IMR-90 (cell line): ENCODE results near the gene LGI1. TPM values are rescaled to one million over a fixed set of nuclear protein-coding genes. Genes with fewer than 3 reads are reported as not detected.

Experiments used
- ATAC-seq: fragments of 200-7000 bp; cut with Tn5 transposase; 2 replicates; pipeline ENCODE4 v1.9.1; 2020; ENCODE audit warnings: low read depth, mild to moderate bottlenecking, moderate library complexity
- BruUV-seq: library from RNA; stranded (reverse); fragments of 400-500 nt; replicated peaks from 2 replicates; lab custom pipeline; 2021; lab: Mats Ljungman, UMichigan
- CTCF ChIA-PET: fragments of 300-600 bp; formaldehyde crosslinking; extraction: SDS; loops from one replicate; lab custom pipeline; 2021; ENCODE audit warnings: antibody characterized with exemption; lab: Yijun Ruan, JAX
- POLR2A ChIA-PET: fragments of 300-600 bp; sonication (Branson Sonifier 250); formaldehyde crosslinking; loops from one replicate; lab custom pipeline; 2022; ENCODE audit warnings: antibody characterized with exemption; ENCODE audit not compliant: unreplicated experiment; lab: Charles Lee
- DNase-seq: peaks from one replicate; pipeline ENCODE4 v3.0.0; 2013
- H2AFZ ChIP-seq: replicated peaks from 2 replicates; pipeline ENCODE3; 2013; ENCODE audit warnings: low read length, mild to moderate bottlenecking; ENCODE audit not compliant: poor library complexity
- H2AK5ac ChIP-seq: 2 replicates; pipeline ENCODE4 v1.6.1; 2013; ENCODE audit warnings: low read depth, low read length, inconsistent platforms
- H2AK9ac ChIP-seq: replicated peaks from 2 replicates; pipeline ENCODE3; 2013; ENCODE audit warnings: mild to moderate bottlenecking, low read depth, low read length, moderate library complexity; ENCODE audit not compliant: poor library complexity
- H2BK120ac ChIP-seq: 2 replicates; pipeline ENCODE4 v1.6.1; 2013; ENCODE audit warnings: low read depth, low read length, inconsistent platforms
- H2BK15ac ChIP-seq: 3 replicates; pipeline ENCODE4 v1.6.1; 2013; ENCODE audit warnings: low read depth, low read length, inconsistent platforms
- H2BK20ac ChIP-seq: 2 replicates; pipeline ENCODE4 v1.6.1; 2013; ENCODE audit warnings: low read depth, mild to moderate bottlenecking, inconsistent platforms, low read length, moderate library complexity
- H2BK5ac ChIP-seq: 2 replicates; pipeline ENCODE4 v1.6.1; 2013; ENCODE audit warnings: mild to moderate bottlenecking, low read depth, low read length, inconsistent platforms; ENCODE audit not compliant: poor library complexity, severe bottlenecking
- H3K14ac ChIP-seq: replicated peaks from 2 replicates; pipeline ENCODE4 v1.6.1; 2013; ENCODE audit warnings: low read depth, low read length, inconsistent platforms
- H3K18ac ChIP-seq: 2 replicates; pipeline ENCODE4 v1.6.1; 2013; ENCODE audit warnings: low read depth, low read length, control low read depth
- H3K23ac ChIP-seq: 2 replicates; pipeline ENCODE4 v1.6.1; 2013; ENCODE audit warnings: low read depth, low read length, inconsistent platforms
- H3K27ac ChIP-seq: 2 replicates; pipeline ENCODE4 v1.5.1; 2013; ENCODE audit warnings: mild to moderate bottlenecking, control low read depth, low read length; ENCODE audit not compliant: insufficient read depth
- H3K27me3 ChIP-seq: 2 replicates; pipeline ENCODE4 v1.6.1; 2013; ENCODE audit warnings: low read length; ENCODE audit not compliant: control insufficient read depth, insufficient read depth
- H3K36me3 ChIP-seq: 2 replicates; pipeline ENCODE4 v1.6.1; 2013; ENCODE audit warnings: low read length, mixed read lengths; ENCODE audit not compliant: control insufficient read depth, insufficient read depth
- H3K4ac ChIP-seq: 2 replicates; pipeline ENCODE4 v1.6.1; 2013; ENCODE audit warnings: low read depth, low read length, inconsistent platforms
- H3K4me1 ChIP-seq: 2 replicates; pipeline ENCODE4 v1.6.1; 2013; ENCODE audit warnings: low read length, mixed read lengths; ENCODE audit not compliant: control insufficient read depth, insufficient read depth
- H3K4me2 ChIP-seq: 2 replicates; pipeline ENCODE4 v1.6.1; 2013; ENCODE audit warnings: low read depth, mild to moderate bottlenecking, control low read depth, low read length, moderate library complexity
- H3K4me3 ChIP-seq: 2 replicates; pipeline ENCODE4 v1.5.1; 2013; ENCODE audit warnings: low read depth, mild to moderate bottlenecking, control low read depth, low read length, moderate library complexity; ENCODE audit not compliant: insufficient read depth
- H3K56ac ChIP-seq: 2 replicates; pipeline ENCODE4 v1.6.1; 2013; ENCODE audit warnings: low read length, inconsistent platforms; ENCODE audit not compliant: insufficient read depth; ENCODE audit errors: extremely low read depth
- H3K79me1 ChIP-seq, 2 experiments: 2 replicates each; pipeline ENCODE4 v1.6.1; 2013; ENCODE audit warnings: low read length in 2 of 2, inconsistent platforms in 1 of 2, low read depth in 1 of 2
- H3K9ac ChIP-seq: 2 replicates; pipeline ENCODE4 v1.6.1; 2013; ENCODE audit warnings: low read depth, low read length, control low read depth
- H3K9me1 ChIP-seq: 2 replicates; pipeline ENCODE4 v1.6.1; 2013; ENCODE audit warnings: low read length, inconsistent platforms; ENCODE audit not compliant: insufficient read depth
- H3K9me3 ChIP-seq: 2 replicates; pipeline ENCODE4 v1.6.1; 2013; ENCODE audit warnings: low read length; ENCODE audit not compliant: control insufficient read depth, insufficient read depth
- H4K20me1 ChIP-seq: 2 replicates; pipeline ENCODE4 v1.6.1; 2013; ENCODE audit warnings: low read length, inconsistent platforms; ENCODE audit not compliant: insufficient read depth
- H4K5ac ChIP-seq: 2 replicates; pipeline ENCODE4 v1.6.1; 2013; ENCODE audit warnings: mild to moderate bottlenecking, low read depth, low read length, control low read depth
- H4K8ac ChIP-seq, 2 experiments: 2 replicates each; pipeline ENCODE4 v1.6.1; 2013; ENCODE audit warnings: low read depth in 2 of 2, low read length in 2 of 2, control low read depth in 1 of 2, inconsistent platforms in 1 of 2
- H4K91ac ChIP-seq: 2 replicates; pipeline ENCODE4 v1.6.1; 2013; ENCODE audit warnings: low read depth, low read length, inconsistent platforms; ENCODE audit not compliant: insufficient read depth
- BHLHE40 ChIP-seq: fragments of 150-350 bp; IDR thresholded peaks from 2 replicates; pipeline ENCODE4 v1.6.1; 2016; ENCODE audit warnings: mild to moderate bottlenecking, low read depth, low read length
- CEBPB ChIP-seq: IDR thresholded peaks from 2 replicates; pipeline ENCODE4 v1.6.1; 2012; ENCODE audit warnings: low read depth, low read length, improper control_type of control experiment
- CHD1 ChIP-seq: IDR thresholded peaks from 2 replicates; pipeline ENCODE4 v1.6.1; 2012; ENCODE audit warnings: low read depth, low read length, improper control_type of control experiment
- CTCF ChIP-seq: conservative IDR thresholded peaks from 2 replicates; pipeline ENCODE4 v1.5.1; 2012; ENCODE audit warnings: mild to moderate bottlenecking, low read depth, low read length, improper control_type of control experiment
- FOS ChIP-seq: fragments of 150-350 bp; IDR thresholded peaks from 2 replicates; pipeline ENCODE4 v1.6.1; 2016; ENCODE audit warnings: low read depth, low read length
- MAFK ChIP-seq: IDR thresholded peaks from 2 replicates; pipeline ENCODE4 v1.6.1; 2012; ENCODE audit warnings: low read depth, low read length, improper control_type of control experiment
- MAZ ChIP-seq: IDR thresholded peaks from 2 replicates; pipeline ENCODE4 v1.6.1; 2012; ENCODE audit warnings: low read depth, mild to moderate bottlenecking, low read length, improper control_type of control experiment, moderate library complexity, borderline replicate concordance
- MXI1 ChIP-seq: IDR thresholded peaks from 2 replicates; pipeline ENCODE4 v1.6.1; 2012; ENCODE audit warnings: low read depth, mild to moderate bottlenecking, low read length, moderate library complexity, borderline replicate concordance
- NFE2L2 ChIP-seq: fragments of 150-350 bp; IDR thresholded peaks from 2 replicates; pipeline ENCODE4 v1.6.1; 2016; ENCODE audit warnings: low read depth, mild to moderate bottlenecking, low read length
- POLR2A ChIP-seq: IDR thresholded peaks from 2 replicates; pipeline ENCODE4 v1.6.1; 2012; ENCODE audit warnings: mild to moderate bottlenecking, low read depth, low read length
- RAD21 ChIP-seq: IDR thresholded peaks from 2 replicates; pipeline ENCODE4 v1.6.1; 2012; ENCODE audit warnings: low read length, improper control_type of control experiment
- RCOR1 ChIP-seq: IDR thresholded peaks from 2 replicates; pipeline ENCODE4 v1.6.1; 2012; ENCODE audit warnings: mild to moderate bottlenecking, low read length, improper control_type of control experiment; ENCODE audit not compliant: insufficient replicate concordance
- RFX5 ChIP-seq: IDR thresholded peaks from 2 replicates; pipeline ENCODE4 v1.8.0; 2012; ENCODE audit warnings: low read depth, mild to moderate bottlenecking, low read length, moderate library complexity
- SMC3 ChIP-seq: fragments of 150-350 bp; IDR thresholded peaks from 2 replicates; pipeline ENCODE4 v1.6.1; 2016; ENCODE audit warnings: low read depth, mild to moderate bottlenecking, antibody characterized with exemption, low read length, moderate library complexity
- USF2 ChIP-seq: fragments of 150-350 bp; IDR thresholded peaks from 2 replicates; pipeline ENCODE4 v1.6.1; 2017; ENCODE audit warnings: mild to moderate bottlenecking, antibody characterized with exemption, low read length, low read depth
- WGBS, 2 experiments: methylation state at CpG; one replicate each; pipeline versions ENCODE4 v1.1.5 to v1.1.7; 2013; ENCODE audit warnings: missing lambda C conversion rate in 2 of 2; ENCODE audit not compliant: insufficient read length in 1 of 2; ENCODE audit errors: extremely low coverage in 2 of 2; 5-methylcytosine and 5-hydroxymethylcytosine counted together
- dilution Hi-C: fragments of 300-500 bp; cut with HindIII; formaldehyde crosslinking; loops from one replicate; pipeline ENCODE4 v1.14.3; 2018; ENCODE audit warnings: low sequenced_read_pairs; ENCODE audit not compliant: unreplicated experiment
- in situ Hi-C: fragments of 300-500 bp; cut with MboI; formaldehyde crosslinking; loops from 3 replicates; pipeline ENCODE4 v1.14.3; 2019; ENCODE audit warnings: low sequenced_read_pairs, inconsistent platforms, mixed read lengths
- intact Hi-C: fragments of 100-400 bp; cut with micrococcal nuclease; formaldehyde crosslinking; loops from 2 replicates; pipeline ENCODE4 v1.10.0; 2022
- polyA plus RNA-seq, 3 experiments: library from polyadenylated mRNA; depleted of rRNA; stranded (reverse); fragments of >200 nt; gene quantifications; 2 replicates each; pipeline ENCODE4 v1.2.3, GENCODE V29; 2012; ENCODE audit warnings: low replicate concordance in 1 of 3
- total RNA-seq: library from RNA; depleted of rRNA; stranded (reverse); fragments of >200 nt; gene quantifications from 2 replicates; pipeline ENCODE4 v1.2.3, GENCODE V29; 2012
- TF ChIP-seq, protein P1 (sequence below): fragments of 150-350 bp; IDR thresholded peaks from 2 replicates; pipeline ENCODE4 v1.6.1; 2016; ENCODE audit warnings: low read depth, mild to moderate bottlenecking, low read length, moderate library complexity, borderline replicate concordance

Gene LGI1
- total and polyA plus RNA-seq, 2 of the 4 experiments (the other 2 are of a cell fraction), result not detected

DNA sequence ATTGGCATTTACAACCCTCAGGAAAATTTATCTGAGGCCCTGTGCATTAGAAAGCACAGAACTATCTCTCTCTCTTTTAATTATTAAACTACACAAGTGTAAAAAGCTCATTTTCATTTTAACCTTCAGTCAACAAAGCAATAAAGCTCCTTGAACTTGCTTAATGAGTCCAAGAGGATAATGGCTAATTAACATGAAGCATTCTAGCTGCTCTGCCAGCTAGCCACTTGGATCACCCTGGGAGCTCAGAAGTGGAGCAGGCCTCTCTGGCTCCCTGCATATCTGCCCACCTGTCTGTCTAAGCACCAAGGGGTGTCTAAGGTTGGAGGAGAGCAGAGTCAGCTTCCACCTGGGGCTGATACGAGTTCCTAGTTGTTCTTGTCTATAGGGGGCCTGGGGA is 80.1 kb downstream of the LGI1 start:
- Histone ChIP-seq H2AK5ac (no peak overlapping the region), H2AK9ac (no peak overlapping the region), H3K9me1 (no peaks in the 10 kb centered on the region), H3K27ac (no peak overlapping the region), H3K27me3 (peaks cover 13% of the 10 kb centered on the region), H2BK5ac (no peak overlapping the region), H3K36me3 (no peaks in the 10 kb centered on the region), H3K18ac (no peak overlapping the region), H3K9me3 (no peaks in the 10 kb centered on the region), H2BK15ac (no peak overlapping the region), H4K5ac (no peak overlapping the region), H3K79me1 (no peaks in the 10 kb centered on the region), H2BK120ac (no peak overlapping the region), H3K4me3 (no peak overlapping the region), H4K20me1 (no peaks in the 10 kb centered on the region), H3K4me1 (no peaks in the 10 kb centered on the region), H3K14ac (no peak overlapping the region), H3K4ac (no peak overlapping the region), H3K4me2 (no peak overlapping the region), H2AFZ (no peak overlapping the region), H3K9ac (no peak overlapping the region), H4K91ac (no peak overlapping the region), H2BK20ac (no peak overlapping the region), H3K56ac (no peak overlapping the region), H3K23ac (no peak overlapping the region), H4K8ac (no peak overlapping the region)
- in situ Hi-C loops (no loop called here), intact Hi-C loops (no loop called here), dilution Hi-C loops (no loop called here)
- no peak for DNase-seq
- ATAC-seq, result no peak
- no TSS peak for BruUV-seq
- POLR2A ChIA-PET, result no interaction called here
- CTCF ChIA-PET, result interaction anchor here (0.8 kb wide), 1 partner anchor 10 kb away, joined by 4 read pairs; no protein-coding TSS in a partner anchor
- TF ChIP-seq MAFK (no peak), RFX5 (no peak), USF2 (no peak), POLR2A (no peak), NFE2L2 (no peak), CHD1 (no peak), CEBPB (no peak), MXI1 (no peak), RCOR1 (no peak), BHLHE40 (no peak), FOS (no peak), SMC3 (no peak), RAD21 (no peak), MAZ (no peak), CTCF (no peak)
- TF ChIP-seq, protein P1, sequence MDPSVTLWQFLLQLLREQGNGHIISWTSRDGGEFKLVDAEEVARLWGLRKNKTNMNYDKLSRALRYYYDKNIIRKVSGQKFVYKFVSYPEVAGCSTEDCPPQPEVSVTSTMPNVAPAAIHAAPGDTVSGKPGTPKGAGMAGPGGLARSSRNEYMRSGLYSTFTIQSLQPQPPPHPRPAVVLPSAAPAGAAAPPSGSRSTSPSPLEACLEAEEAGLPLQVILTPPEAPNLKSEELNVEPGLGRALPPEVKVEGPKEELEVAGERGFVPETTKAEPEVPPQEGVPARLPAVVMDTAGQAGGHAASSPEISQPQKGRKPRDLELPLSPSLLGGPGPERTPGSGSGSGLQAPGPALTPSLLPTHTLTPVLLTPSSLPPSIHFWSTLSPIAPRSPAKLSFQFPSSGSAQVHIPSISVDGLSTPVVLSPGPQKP, result no peak
- no CpG with 5 or more reads among the region's 1 CpG for WGBS, 2 experiments
